ENCODE results near the gene ASF1A.

GRCh38 chr6:118869894-118870589 is 23.9 kb upstream of the ASF1A start:
- TF ChIP-seq CTCF (IDR thresholded peaks at IDR 0.05; ENCODE audit: insufficient read depth, low read length, poor library complexity, severe bottlenecking) (no peak), EZH2phosphoT487 (conservative IDR thresholded peaks at IDR 0.05; ENCODE audit: low read length) (no peak)

Measured in SU-DHL-6 (cell line).